HG02763 (cell line): ENCODE results near the gene LRRC8C.
A peak's percentile ranks its signal among the peaks of the same experiment; 100 is the strongest.
"Not testable (repeated sequence)": the region's sequence is repeated elsewhere in the genome, so short reads cannot be mapped to it uniquely, and the experiment has no call there.

Experiments
- ATAC-seq: cut with Tn5 transposase; IDR thresholded peaks from one replicate; pipeline ENCODE4 v1.9.1; 2021; ENCODE audit warnings: mild to moderate bottlenecking, moderate library complexity; ENCODE audit not compliant: unreplicated experiment

LRRC8C gene

GRCh38 chr1:89632657-89633247 is at the start of gene LRRC8C:
LRRC8C (plus strand) TSS chr1:89633120; CDS start chr1:89686474, 53,354 bp downstream.
- ATAC-seq: peak; percentile 84

GRCh38 chr1:89584211-89584610 is 48.7 kb upstream of the LRRC8C start:
- no peak for ATAC-seq

DNA sequence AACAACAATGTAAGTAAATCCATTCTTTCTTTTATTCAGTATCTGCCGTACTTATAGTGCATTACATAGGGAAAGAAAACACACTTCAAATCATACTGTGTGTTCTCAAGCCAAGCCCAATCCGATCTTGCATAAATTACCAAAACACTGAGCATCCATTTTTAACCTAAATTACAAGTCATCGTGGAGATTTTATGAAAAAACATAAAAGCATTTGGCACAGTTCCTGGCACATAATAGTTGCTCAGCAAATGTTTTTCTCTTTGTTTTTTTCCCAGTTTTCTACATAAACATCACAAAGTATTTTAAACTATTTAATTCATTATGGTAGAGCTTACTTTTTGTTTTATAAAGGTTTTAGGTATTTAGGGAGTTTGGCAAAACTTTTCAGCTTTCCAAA is 48.1 kb upstream of the LRRC8C start:
- ATAC-seq: no peak

DNA sequence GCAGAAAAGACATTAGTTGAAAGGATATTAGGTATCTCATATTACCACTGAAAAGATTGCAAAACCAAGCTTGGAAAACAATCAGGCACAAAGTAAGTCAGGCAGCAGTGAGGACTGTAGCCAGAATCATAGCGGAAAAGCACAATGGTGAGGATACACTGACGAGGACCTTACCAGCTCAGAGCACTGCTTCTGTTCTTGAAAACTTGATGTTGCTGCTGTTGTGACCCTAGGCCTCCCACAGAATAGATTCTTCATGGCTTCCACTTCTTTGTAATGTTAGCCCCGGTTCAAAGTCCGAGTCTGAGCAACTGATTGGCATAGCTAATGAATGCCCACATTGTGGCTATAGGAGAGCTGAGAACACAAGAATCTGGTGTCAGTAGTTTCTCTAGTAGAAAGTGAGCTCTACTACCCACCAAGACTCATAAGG is 45.2 kb upstream of the LRRC8C start:
- ATAC-seq: no peak

DNA sequence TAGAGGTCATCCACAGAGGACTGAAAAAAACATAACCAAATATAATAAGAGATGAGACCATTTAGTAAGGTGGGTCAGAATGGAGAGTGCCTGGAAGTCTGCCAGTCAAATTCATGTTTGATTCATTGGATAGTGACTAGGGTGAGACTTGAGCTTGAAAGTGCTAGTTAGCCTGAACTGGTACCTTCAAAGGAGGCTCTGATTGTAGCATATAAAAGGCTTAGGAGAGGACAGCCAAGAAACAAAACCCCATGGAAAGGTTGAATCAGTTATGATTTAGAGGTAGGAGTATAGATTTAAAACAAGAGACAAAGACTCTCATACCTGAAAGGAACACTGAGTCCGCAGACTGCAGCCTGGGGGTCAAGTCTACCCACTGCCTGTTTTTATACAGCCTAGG is 44.4 kb upstream of the LRRC8C start:
- no peak for ATAC-seq

DNA sequence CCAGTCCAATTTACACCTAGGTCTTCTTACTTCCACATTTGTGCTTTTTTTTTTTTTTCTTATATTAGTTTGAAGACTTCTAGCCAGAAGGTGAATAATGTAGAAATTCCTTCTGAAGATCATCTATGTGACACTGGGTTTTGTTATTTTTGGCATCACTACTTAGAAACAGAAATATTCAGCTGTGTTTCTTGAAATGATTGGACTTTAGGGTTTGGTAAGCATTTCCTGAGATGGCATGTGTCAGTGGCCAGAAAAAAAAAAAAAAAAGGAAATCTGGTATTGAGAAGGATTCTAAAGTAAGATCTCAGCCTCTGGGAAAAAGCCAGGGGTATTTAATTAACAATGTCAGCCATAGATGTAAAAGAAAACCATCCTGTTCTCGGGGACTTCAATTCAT is 43.4 kb upstream of the LRRC8C start:
- ATAC-seq: no peak

DNA sequence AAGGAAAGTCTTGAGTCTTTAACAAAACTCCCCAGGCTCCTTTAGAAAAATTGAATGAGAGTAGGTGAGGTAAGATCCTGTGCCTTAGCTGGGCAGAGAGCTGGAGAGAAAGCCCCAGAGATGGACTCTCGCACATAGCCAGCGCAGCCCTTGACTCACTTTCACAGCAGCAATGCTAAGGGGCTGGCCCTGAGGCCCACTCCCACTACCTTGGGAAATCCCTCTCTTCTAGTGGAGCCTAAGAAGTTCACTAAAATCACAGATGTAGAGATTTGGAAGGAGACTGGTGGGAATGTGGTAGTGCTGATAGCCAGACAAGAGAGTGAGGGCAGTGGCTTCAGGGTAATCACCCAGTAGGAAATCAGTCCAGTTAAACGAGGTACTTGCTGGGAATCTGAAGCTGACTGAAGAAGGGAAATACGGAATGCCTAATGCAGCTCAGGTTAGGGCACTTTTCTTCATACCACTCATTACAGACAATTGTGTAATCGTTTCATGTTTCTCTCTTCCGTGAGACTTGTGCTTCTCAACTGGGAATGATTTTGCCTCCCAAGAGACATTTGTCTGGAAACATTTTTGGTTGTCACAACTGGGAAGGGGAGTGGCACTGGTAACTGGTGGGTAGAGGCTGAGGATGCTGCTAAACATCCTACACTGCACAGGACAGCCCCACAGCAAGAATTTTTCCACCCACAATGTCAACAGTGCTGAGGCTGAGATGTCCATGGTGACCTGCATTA is 42.4 kb upstream of the LRRC8C start:
- ATAC-seq: no peak

- not testable (repeated sequence) for ATAC-seq
Measured at GRCh38 chr1:89592861-89593302, 40.0 kb upstream of the LRRC8C start.

- ATAC-seq: no peak
Measured at GRCh38 chr1:89594096-89594740, 38.7 kb upstream of the LRRC8C start.

DNA sequence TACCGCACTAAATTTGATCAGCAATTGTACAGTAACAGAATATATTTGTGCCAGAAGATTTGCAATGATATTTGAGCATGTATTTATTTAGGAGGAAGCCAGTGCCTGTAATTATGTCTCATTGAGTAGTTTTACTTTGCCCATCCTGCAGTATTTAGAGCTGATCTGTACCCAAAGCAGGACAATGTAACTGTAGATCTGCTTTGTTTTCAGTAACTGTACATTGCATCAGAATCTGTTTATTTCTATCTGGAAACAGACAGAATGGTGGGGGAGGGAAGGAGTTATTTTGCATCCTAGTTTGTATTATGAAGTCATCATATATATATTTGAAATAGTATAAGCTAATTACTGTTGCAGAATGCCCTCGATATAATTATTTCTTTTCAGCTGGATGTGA is 36.2 kb upstream of the LRRC8C start:
- ATAC-seq: no peak

- no peak for ATAC-seq
Measured at GRCh38 chr1:89598450-89599331, 34.2 kb upstream of the LRRC8C start.

- ATAC-seq: no peak
Measured at GRCh38 chr1:89599332-89599630, 33.6 kb upstream of the LRRC8C start.

- no peak for ATAC-seq
Measured at GRCh38 chr1:89600451-89601224, 32.3 kb upstream of the LRRC8C start.

DNA sequence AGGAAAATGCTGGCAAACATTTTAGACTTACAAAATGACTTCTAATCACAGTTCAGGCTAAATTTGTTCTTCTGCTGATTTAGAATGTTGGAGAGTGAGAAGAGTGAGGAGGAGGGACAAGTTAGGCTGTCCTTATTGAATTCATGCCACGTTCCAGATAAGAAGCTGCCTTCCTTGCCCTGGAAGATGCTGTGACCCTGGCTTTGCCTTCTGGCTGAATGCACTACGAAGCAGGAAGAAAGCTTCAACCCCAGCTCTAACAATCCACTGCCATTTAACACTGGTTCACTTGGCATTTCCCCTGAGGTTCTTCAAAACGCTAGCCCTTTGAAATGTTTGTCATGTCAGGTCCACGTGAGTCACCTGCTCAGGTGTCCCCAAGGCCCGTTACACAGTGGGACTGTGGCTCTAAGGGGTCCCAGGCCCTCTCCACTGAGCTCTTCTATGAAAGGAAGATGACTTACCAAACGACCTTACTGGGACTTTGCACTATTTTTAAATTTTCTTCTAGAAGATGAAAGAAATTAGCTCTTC is 30.0 kb upstream of the LRRC8C start:
- ATAC-seq: no peak

DNA sequence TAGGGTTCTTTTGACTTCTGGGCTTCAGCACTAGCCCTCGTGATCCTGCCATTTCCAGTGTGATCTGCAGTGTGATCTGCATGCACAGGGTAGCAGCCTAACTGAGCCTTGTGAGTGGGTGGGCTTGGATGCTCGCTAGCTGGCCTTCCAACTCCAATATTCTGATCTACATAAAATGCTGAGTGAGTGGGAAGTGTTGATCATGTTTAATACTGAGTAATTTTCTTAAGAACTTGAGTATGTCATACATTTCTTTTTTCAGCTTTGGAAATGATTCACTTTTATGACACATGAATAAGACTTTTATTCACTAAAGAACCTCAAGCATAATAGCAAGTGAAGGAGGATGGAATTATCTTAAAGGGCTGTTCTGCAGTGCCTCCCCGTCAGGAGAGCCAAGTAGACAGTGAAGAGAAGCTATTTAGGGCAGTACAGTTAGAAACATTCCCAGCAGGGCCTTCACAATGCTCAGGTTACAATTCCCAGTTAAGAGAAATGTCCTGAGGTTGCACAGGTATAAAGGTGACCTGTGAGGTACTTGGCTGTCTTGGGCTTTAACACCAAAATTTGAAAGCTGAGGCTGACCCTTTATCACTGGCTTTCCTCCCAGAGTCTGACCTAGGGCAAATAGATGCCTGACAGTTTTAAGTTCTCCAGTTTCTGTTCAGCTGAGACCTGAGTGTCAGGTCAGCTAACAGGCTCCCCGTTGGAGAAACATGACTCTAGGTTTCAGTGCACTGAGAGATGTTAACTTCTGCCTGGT is 29.1 kb upstream of the LRRC8C start:
- ATAC-seq: no peak

DNA sequence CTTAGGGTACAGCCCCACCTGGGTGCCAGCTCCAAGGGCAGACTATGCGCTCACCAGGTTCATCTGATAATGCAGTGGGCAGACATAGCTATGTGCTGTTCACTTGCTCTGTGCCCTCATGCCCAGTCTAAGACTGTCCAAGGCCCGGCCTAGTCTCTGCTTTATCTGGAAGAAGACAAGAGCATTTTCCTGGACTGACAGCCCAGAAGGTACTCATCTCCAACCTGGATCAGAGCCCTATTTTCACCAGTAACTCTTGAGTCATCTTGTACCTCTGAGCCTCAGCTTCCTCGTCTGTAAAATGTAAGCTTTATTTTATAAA is 28.5 kb upstream of the LRRC8C start:
- ATAC-seq: no peak

- ATAC-seq: no peak
Measured at GRCh38 chr1:89605692-89606091, 27.2 kb upstream of the LRRC8C start.

GRCh38 chr1:89606227-89606980 is 26.5 kb upstream of the LRRC8C start:
- no peak for ATAC-seq

GRCh38 chr1:89607156-89607555 is 25.8 kb upstream of the LRRC8C start:
- ATAC-seq: no peak
